Measurements from ENCODE around the gene MKLN1.
"Not testable (repeated sequence)": the region's sequence is repeated elsewhere in the genome, so short reads cannot be mapped to it uniquely, and the experiment has no call there.

The MKLN1 gene

DNA sequence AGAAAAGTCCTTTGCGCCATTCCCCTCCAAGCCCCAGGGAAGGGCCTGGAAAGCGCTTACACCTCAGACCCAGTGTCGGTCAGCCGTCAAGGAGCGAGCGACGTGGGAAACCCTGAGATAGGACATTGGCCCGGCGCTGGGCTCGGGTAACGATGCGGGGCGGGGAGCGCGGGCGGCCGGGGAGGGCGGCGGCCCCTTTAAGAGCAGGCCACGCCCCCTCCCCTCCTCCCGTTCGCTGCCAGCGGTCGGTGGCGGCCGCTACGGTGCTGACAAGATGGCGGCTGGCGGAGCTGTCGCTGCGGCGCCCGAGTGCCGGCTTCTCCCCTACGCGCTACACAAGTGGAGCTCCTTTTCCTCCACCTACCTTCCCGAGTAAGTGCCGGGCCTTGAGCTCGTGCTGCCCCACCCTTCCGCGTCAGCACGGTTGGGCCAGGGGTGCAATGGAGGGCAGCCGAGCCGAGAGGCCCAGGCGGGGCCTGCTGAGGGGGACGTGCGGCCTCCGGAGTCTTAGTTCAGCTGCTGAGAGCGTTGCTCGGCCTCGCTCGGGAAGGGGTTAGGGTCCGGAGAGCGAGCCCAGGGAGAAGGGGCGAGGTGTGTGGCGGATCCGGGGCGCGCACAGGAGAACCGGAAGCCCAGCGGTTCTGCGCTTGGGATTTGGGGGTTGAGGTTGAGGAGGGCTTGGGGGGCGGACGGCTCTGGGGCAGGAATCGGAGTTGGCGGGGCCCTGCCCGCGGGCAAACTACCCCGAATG is at the start of gene MKLN1:
TSS of gene MKLN1 (plus strand) at position 251 of the 751 bp plus-strand sequence. CDS start at position 275, 24 bp downstream.
- peak within 1 kb of the TSS; percentile 93 for H3K4me3 ChIP-seq (ENCODE audit: low read depth, low read length)
- peak; percentile 67 for DNase-seq (ENCODE audit: low read depth)

DNA sequence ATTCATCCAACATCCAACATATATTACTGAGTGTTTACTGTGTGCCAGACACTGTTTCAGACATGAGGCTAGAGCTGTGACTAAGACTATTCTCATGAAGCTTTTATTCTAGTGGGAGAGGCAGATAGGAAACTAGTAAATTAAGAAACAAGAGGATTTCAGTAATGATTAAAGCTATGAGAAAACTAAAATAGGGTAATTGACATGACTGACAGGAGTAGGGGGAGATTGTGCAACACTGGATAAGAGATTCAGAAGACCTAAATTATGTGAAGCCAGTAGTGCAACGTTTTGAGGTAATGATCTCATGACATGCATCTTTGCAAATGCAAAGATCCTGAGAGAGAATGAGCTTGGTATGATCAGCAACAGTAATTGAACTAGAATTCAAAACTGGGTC is 48.6 kb upstream of the MKLN1 start:
- no peak for DNase-seq (ENCODE audit: low read depth)
- no peak overlapping the region for H3K4me3 ChIP-seq (ENCODE audit: low read depth, low read length)

DNA sequence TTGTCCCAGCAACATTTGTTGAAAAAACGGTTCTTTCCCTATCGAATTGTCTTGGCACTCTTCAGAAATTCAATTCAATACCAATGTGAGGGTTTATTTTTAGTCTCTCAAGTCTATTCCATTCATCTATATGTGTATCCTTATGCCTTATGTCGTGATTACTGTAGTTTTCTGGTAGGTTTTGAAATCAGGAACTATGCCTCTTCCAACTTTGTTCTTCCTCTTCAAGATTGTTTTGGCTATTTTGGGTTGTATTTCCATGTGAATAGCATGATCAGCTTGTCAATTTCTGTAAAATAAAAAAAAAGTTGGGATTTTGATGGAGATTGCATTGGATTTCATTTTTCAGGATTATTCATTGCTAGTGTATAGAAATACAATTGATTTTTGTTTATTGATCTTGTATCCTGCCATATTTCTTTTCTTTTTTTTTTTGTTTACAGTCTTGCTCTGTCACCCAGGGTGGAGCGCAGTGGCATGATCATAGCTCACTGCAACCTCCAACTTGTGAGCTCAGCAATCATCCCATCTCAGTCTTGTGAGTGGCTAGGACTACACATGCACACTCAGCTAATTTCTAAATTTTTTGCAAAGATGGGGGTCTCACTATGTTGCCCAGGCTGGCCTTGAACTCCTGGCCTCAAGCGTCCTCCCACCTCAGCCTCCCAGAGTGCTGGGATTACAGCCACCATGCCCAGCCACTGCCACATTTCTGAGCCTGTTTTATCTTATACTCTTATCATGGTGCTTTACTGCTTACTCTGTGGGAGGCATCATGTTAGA is 46.2 kb upstream of the MKLN1 start:
- no peak overlapping the region for H3K4me3 ChIP-seq (ENCODE audit: low read depth, low read length)
- no peak for DNase-seq (ENCODE audit: low read depth)

DNA sequence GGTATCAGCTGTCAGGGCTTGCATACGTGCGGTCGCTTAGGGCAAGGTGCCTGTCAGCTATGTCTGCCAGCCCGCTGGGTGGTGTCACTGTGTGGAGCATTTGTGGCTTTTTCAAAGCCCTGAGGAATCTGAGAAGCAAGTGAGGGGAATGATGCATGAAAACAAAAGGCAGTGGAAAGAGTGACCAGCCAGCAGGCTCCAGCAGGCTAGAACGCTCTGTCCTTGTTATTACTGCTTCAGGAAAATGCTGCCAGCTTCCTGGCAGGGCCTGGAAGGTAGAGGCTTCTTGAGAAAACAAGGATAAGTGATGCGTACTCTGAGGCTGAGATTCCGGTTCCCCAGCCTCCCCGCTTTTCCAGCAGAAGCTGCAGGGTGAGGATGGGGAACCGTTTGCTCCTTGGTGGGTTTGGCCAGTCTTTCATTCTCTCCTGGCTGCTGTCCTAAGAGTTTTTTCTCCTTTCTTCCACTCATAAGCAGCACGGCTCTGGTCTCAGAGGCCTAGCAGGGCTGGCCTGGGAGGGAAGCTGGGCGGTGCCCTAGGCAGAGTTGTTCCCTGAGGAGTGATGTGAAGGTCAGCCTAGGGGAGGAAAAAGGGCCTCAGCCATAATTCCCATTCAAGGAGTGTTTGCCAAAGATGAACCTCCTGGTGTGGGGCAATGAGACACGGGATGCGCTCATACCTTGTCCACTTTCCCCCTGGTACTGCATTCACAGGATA is 42.8 kb upstream of the MKLN1 start:
- peak; percentile 19 for DNase-seq (ENCODE audit: low read depth)
- H3K4me3 ChIP-seq (ENCODE audit: low read depth, low read length), result no peak overlapping the region

DNA sequence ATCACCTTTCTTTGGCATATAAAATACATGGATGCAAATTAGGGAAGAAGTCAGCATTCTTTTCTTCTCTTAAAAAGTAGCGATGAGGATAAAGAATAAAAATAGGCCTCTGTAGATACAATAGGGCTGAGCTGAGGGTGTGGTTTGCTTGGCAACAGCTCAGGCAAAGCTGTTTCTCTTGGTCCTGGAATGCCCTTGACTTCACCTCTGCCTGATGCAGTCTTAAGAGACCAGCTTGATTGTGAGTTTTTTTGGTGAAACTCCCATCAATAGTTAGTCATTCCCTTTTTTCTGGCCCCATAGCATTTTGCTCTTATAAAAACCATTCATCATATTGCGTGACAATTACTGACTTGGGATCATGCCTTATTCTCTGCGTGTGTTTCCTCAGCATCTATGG is 42.1 kb upstream of the MKLN1 start:
- no peak overlapping the region for H3K4me3 ChIP-seq (ENCODE audit: low read depth, low read length)
- DNase-seq (ENCODE audit: low read depth), result no peak

DNA sequence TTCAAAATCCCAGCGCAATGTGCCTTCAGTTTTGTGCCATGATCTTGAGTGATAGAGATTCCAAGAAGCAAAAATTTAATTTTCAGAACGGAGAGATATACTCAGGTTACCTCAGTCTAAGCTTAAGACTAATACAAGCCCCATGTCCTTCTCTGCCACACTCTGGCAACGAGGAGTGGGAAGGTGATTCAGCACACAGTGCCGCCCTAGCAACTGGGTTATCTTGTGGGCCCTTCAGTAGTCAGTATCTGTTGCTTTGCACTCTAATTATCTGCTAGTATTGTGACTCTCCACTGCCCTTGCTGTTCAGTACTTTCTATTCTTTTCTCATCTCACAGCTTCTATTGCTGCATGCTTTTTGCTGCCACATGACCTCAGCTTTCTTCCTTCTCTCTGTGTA is 39.2 kb upstream of the MKLN1 start:
- no peak for DNase-seq (ENCODE audit: low read depth)
- no peak overlapping the region for H3K4me3 ChIP-seq (ENCODE audit: low read depth, low read length)

DNA sequence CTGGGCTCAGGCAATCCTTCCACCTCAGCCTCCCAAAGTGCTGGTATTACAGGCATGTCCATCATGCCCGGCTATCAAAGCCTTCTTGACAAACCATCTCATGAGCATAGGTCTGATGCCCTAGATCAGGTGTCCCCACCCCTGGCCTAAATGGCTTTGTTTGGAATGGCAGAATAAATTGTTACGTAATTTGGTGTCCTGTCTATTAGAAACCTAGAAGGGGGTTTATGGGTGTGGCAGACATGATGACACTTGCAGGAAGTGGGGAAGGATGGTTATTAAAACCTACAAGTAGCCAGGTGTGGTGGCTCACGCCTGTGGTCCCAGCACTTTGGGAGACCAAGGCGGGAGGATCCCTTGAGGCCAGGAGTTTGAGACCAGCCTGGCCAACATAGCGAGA is 38.6 kb upstream of the MKLN1 start:
- H3K4me3 ChIP-seq (ENCODE audit: low read depth, low read length), result no peak overlapping the region
- no peak for DNase-seq (ENCODE audit: low read depth)

DNA sequence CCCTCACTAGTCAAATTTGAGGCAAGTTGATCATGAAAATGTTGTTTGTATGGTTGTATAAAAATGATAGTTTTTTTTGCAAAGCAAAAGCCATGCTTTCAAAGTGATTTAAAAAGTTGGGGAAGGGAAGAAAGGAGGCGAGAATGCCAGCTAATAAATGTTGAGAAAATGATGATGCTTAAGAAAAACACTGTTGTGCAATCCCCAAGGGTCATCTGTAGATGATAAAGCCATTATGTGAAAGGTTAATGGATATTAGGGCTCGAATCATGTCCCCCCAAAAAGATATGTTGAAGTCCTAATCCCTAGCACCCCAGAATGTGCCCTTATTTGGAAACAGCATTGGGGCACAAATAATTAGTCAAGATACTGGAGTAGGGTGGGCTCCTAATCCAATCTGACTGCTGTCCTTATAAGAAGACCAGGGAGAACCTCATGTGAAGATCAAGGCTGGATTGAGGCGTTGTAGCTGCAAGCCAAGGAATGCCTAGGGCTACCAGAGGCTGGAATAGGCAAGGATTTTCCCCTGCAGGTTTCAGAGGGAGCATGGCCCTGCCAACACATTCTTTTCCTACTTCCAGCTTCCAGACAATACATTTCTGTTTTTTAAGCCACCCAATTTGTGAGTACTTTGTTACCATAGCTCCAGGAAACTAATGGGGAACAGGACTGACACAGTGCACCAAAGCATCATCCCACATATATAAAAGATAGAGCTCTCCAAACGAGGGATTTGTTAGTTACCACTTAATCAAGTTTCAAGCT is 35.4 kb upstream of the MKLN1 start:
- DNase-seq (ENCODE audit: low read depth), result no peak
- no peak overlapping the region for H3K4me3 ChIP-seq (ENCODE audit: low read depth, low read length)

DNA sequence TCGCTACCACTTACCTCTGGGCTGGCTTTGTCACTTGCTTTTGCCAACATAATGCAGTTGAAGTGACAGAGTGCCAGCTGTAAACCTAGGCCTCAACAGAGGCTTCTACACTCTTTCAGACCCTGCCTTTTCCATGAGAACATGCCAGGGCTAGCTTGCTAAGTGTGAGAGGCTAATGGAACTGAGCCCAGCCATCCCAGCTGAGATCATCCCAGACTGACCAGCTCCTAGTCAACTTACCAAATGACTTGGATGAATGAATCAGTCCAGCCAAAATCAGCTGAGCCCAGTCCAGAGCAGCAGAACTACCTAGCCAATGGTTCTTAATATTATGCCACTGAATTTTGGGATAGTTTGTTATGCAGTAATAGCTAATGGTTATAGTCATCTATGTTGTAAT is 34.7 kb upstream of the MKLN1 start:
- H3K4me3 ChIP-seq (ENCODE audit: low read depth, low read length), result no peak overlapping the region
- DNase-seq (ENCODE audit: low read depth), result peak; percentile 39

DNA sequence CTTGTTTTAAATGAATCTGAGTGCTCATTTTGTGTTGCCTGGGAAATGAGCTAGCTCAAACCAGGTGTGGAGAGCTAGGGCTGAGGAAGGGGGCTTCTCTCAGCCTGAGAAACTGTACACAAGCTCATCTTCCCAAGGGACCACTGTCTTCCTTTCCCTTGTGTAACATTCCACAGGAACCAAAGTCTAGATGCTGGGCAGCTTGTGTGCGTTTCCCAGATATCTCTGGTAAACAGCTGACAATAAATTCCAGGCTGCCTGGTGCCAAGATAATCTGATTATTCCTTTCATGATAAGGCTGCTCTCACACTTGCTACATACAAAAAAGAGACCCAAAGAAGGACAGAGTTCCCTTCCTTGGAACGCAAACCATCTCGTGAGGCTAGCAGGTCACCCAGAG is 33.1 kb upstream of the MKLN1 start:
- H3K4me3 ChIP-seq (ENCODE audit: low read depth, low read length), result no peak overlapping the region
- DNase-seq (ENCODE audit: low read depth), result no peak

DNA sequence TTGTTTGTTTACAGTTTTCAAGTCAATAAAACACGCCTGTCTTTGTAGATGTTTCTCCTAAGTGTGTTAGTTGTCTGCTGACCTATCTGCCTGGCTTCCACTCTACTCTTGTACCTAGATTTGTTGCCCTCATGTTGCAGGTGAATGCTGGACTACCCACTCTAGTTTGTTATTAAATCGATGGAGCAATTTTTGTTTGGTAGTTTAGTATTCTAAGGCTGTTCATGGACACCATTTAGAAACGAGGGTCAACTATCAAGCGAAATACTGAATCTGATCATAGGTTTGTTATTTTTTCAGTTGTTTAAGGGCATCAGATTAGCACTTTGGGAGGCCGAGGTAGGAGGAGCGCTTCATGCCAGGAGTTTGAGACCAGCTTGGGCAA is 29.1 kb upstream of the MKLN1 start:
- no peak for DNase-seq (ENCODE audit: low read depth)
- H3K4me3 ChIP-seq (ENCODE audit: low read depth, low read length), result no peak overlapping the region

DNA sequence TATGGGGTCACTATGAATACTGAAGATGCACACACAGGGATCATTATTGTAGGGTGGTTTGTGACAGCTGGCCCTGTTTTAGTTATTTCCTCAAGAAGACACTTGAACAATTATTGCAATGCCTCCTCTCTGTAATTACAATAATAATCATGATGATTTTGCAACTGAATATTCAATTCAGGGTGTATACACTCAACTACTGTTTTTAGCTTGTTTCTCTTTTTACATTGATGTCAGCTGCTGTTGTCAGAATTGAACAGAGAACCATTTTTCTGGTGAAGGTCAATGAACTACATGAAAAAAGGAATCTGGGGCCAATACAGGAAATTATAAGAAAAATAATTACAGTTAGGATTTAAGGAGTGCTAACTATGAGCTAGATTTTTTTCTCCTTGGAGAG is 28.6 kb upstream of the MKLN1 start:
- no peak overlapping the region for H3K4me3 ChIP-seq (ENCODE audit: low read depth, low read length)
- DNase-seq (ENCODE audit: low read depth), result no peak

DNA sequence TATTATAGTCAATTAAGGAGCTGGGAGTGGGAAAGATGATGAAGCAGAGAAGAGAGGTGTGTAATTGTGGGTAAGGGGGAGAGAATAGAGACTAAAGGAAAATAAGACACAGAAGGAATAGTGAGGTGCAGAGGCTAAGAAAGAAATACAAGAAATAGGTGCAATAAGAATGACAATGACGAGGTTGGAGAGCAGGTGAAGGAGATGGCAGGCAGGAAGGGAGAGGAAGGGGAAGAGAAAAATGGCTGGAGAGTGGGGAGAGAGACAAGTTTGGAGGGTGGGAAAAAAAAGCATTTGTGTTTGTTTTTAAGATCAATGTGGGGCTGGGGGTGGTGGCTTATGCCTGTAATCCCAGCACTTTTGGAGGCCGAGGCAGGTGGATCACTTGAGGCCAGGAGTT is 27.6 kb upstream of the MKLN1 start:
- no peak for DNase-seq (ENCODE audit: low read depth)
- H3K4me3 ChIP-seq (ENCODE audit: low read depth, low read length), result no peak overlapping the region

DNA sequence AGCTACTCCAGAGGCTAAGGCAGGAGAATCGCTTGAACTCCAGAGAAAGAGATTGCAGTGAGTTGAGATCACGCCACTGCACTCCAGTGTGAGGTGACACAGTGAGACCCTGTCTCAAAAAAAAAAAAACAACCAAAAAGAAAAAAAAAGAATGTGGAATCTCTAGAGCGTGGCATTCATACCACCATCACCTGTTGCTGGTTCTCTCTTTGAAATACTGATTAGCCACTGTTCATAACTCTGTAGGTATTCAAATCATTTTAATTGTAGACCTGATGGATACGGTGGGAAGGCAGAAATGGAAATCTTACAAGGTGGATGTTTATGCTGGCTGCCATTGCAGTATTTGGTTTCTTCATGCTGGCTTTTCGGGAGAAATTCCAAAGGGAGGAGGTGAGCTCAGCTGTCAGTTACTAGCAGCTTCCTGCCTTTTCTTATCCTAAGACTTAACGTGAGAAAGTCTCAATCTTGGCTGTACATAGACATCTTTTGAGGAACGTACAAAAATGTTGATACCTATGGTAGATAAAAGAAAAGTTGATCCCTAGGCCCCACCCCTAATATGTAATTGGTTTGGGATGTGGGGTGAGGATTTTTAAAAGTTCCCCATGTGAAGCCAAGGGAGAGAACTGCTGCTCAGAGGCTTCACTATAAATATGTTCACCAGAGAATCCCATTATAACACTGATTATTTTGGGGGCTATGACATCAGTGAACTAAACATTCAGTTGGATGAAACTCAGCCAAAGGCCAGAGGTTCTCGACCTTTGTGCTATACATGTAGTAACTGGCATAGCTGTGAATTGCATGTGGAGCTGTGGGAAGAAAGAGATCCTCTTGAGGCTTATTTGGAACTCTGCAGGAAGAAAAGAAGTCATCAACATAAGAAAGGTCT is 26.9 kb upstream of the MKLN1 start:
- DNase-seq (ENCODE audit: low read depth), result no peak
- H3K4me3 ChIP-seq (ENCODE audit: low read depth, low read length), result no peak overlapping the region

DNA sequence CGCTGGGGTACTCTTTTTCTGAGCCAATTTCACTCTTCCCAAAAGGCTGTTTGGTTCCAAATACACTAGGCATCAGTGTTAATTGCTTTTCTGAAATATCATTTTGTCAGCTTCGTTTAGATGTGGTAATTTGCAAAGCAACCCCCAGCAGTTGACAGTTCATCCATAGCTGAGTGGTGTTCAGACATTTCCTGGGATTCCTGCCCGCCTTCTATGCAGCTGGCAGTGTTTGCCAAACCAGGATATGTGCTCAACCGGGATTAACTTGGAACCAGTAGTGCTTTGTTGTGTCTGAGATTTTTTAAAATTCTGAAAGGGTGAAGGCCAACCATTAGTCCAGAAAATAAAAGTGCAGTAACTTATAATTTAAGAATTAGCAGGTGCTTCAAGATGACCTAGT is 25.2 kb upstream of the MKLN1 start:
- no peak for DNase-seq (ENCODE audit: low read depth)
- no peak overlapping the region for H3K4me3 ChIP-seq (ENCODE audit: low read depth, low read length)

DNA sequence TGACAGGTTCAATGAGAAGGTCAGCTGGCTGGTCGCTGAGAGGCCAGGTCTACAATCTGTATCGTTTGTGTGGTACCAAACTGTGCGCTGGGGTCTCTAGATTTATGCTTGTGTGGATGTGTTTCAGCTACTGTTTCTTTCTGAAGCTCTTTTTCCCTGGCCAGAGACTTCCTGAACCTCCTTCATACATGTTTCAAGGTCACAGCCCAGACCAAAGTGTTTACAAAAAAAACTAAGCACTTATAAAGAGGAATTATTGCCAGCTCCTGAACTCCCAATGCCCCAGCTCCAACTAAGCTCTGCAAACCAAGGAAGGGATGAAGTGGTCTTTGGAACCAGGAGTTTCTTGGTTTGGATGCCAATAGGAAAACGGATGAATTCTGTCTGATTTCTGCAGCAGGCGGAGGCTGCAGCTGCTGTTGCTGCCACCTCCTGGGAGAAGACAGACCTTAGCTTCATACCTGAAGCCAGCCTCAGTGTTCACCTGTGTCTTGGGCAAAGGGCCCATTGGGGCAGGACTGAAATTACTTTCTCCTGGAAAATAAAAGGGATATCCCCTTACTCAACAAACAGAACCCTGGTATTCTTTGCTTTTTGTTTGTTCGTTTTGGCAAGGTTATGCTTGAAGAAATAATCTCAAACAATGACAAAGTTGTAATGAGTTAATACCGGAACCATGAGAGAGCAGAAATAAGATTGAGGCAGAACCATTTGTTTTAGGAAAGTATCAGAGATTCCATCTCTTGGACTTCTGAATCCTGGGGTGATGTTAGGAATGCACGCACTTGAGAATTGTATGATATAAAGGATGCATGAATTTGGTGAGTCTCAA is 24.6 kb upstream of the MKLN1 start:
- no peak overlapping the region for H3K4me3 ChIP-seq (ENCODE audit: low read depth, low read length)
- DNase-seq (ENCODE audit: low read depth), result no peak

DNA sequence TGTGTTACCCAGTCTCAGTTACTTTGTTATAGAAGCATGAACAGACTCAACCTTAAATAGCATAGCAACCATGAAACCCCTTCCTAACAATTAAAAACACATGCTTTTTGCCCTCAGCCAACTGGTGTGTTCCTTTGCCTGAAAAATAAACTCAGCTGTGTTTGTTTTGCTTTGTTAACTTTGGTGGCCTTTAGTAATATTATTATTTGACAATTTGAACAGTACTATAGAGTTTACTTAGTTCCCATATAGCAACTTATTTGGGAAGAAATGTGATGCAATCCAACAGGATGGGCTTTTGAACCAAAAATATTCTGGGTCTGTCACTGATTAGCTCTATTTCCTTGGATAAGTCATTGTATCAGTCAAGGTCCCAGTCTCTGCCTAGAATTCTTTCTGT is 22.5 kb upstream of the MKLN1 start:
- no peak overlapping the region for H3K4me3 ChIP-seq (ENCODE audit: low read depth, low read length)
- DNase-seq (ENCODE audit: low read depth), result no peak

DNA sequence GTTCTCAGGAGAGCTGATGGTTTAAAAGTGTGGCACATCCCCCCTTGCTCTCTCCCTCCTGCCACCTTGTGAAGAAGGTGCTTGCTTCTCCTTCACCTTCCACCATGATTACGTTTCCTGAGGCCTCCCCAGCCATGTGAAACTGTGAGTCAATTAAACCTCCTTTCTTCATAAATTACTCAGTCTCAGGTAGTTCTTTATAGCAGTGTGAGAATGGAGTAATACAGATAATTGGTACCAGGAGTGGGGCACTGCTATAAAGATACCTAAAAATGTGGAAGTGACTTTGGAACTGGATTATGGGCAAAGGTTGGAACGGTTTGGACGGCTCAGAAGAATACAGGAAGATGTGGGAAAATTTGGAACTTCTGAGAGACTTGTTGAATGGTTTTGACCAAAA is 21.6 kb upstream of the MKLN1 start:
- DNase-seq (ENCODE audit: low read depth); H3K4me3 ChIP-seq (ENCODE audit: low read depth, low read length): not testable (repeated sequence)
